NT2/D1 (cell line): ENCODE measurements around the gene APBA2.

Experiments used
- SUZ12 ChIP-seq: IDR thresholded peaks from 2 replicates; pipeline ENCODE4 v1.6.1; 2011; ENCODE audit not compliant: insufficient read length, insufficient read depth; ENCODE audit errors: extremely low read depth
- YY1 ChIP-seq: IDR thresholded peaks from 2 replicates; pipeline ENCODE4 v1.6.1; 2011; ENCODE audit not compliant: insufficient read length, insufficient read depth
- ZNF274 ChIP-seq: IDR thresholded peaks from 2 replicates; pipeline ENCODE4 v1.6.1; 2011; ENCODE audit warnings: mild to moderate bottlenecking, low read depth, low read length

DNA sequence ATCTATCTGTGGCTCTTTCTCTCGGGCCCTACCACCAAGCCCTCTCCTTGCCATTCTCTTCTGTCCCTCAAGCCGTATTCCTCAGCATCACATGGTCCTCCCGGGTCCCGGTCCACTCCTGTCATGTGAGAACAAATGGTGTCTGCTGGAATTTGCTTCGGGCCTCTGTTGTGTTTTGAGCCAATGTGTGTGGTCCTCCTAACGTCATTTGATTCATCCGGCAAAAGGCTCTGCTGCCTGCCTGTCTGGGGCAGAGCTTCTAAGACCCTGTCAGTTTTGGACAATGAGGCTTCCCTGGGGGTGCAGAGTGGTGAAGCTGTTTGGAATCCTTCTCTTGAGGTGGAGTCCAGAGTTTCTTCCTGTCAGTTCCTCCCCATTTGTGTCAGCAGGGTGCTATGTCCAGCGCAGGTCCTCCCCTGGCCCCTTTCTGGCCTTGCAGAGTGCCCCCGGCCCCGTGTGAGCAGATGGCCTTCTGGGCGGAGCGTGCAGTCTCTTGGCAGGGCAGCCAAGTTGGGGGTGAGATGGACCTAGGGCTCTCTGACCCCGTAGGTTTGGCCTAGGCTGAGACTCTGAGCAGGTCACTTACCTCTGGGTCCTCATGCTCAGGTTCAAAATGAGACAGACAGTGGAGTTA, 93.6 kb downstream of the APBA2 start:
- TF ChIP-seq YY1 = no peak
- no peak for TF ChIP-seq ZNF274
- no peak for TF ChIP-seq SUZ12
